Measurements from ENCODE around the gene ZNF79.
A peak's percentile ranks its signal among the peaks of the same experiment; 100 is the strongest.

The ZNF79 gene

GRCh38 chr9:127430415-127430814 is 6.2 kb downstream of the ZNF79 start:
- no peak for DNase-seq

GRCh38 chr9:127437497-127438264 is 13.5 kb downstream of the ZNF79 start:
- no peak for DNase-seq

- no peak for DNase-seq
Measured at GRCh38 chr9:127438394-127438793, 14.2 kb downstream of the ZNF79 start.

- DNase-seq: no peak
Measured at GRCh38 chr9:127444283-127444920, 20.2 kb downstream of the ZNF79 start.

GRCh38 chr9:127444921-127445850 is 21.0 kb downstream of the ZNF79 start:
- DNase-seq: no peak

- DNase-seq: no peak
Measured at GRCh38 chr9:127445851-127446712, 21.9 kb downstream of the ZNF79 start.

GRCh38 chr9:127446713-127447415 is 22.7 kb downstream of the ZNF79 start:
- no peak for DNase-seq

- no peak for DNase-seq
Measured at GRCh38 chr9:127447416-127448111, 23.4 kb downstream of the ZNF79 start.

GRCh38 chr9:127448112-127448805 is 24.1 kb downstream of the ZNF79 start:
- no peak for DNase-seq

GRCh38 chr9:127449332-127449966 is 25.3 kb downstream of the ZNF79 start:
- no peak for DNase-seq

- peak in 1 of 2 experiments; percentile 16 for DNase-seq
Measured at GRCh38 chr9:127450243-127450760, 26.1 kb downstream of the ZNF79 start.

GRCh38 chr9:127450830-127451607 is 26.8 kb downstream of the ZNF79 start, which contains the start of the genes LRSAM1 and RPL12:
LRSAM1 (plus strand) TSS chr9:127451510; CDS start chr9:127454528, 3,018 bp downstream.
RPL12 (minus strand) TSS chr9:127451406; CDS start chr9:127451317, 89 bp downstream.
- peak; percentile 93 to 95 for DNase-seq

- DNase-seq: no peak
Measured at GRCh38 chr9:127451608-127451857, 27.4 kb downstream of the ZNF79 start.

- peak; percentile 21 to 54 for DNase-seq
Measured at GRCh38 chr9:127451858-127452656, 27.9 kb downstream of the ZNF79 start.

GRCh38 chr9:127452691-127453090 is 28.5 kb downstream of the ZNF79 start:
- peak; percentile 11 to 65 for DNase-seq

- DNase-seq: no peak
Measured at GRCh38 chr9:127455324-127455992, 31.3 kb downstream of the ZNF79 start.

- no peak for DNase-seq
Measured at GRCh38 chr9:127457191-127457878, 33.2 kb downstream of the ZNF79 start.

All from NCI-H2081 (cell line).